Lung (tissue), 12 donors: ENCODE data around the gene OTULINL. TPM values are rescaled to one million over a fixed set of nuclear protein-coding genes. Genes with fewer than 3 reads are reported as not detected.

Experiments
- ATAC-seq: fragments of 200-7000 bp; cut with Tn5 transposase; one replicate; pipeline ENCODE4 v1.9.1; 2020; ENCODE audit warnings: moderate number of reproducible peaks; ENCODE audit not compliant: insufficient read depth, low FRiP score
- DNase-seq, 3 donors: peaks; one replicate each; pipeline ENCODE4 v3.0.0-alpha.2; 2013 to 2017
- H3K27ac ChIP-seq, 2 donors: one replicate each; pipeline ENCODE4 v1.5.1; 2013; ENCODE audit warnings: mild to moderate bottlenecking in 2 of 2, moderate library complexity in 2 of 2, control low read depth in 1 of 2, inconsistent platforms in 1 of 2, low read depth in 1 of 2, low read length in 1 of 2
- H3K27me3 ChIP-seq, 3 donors: one replicate each; pipeline ENCODE4 v1.5.1; 2013; ENCODE audit warnings: low read length in 2 of 3; ENCODE audit not compliant: control insufficient read depth in 3 of 3, insufficient read depth in 3 of 3
- H3K36me3 ChIP-seq, 4 donors: one replicate each; pipeline ENCODE4 v1.5.1; 2013; ENCODE audit warnings: low read length in 4 of 4, mild to moderate bottlenecking in 1 of 4, moderate library complexity in 1 of 4; ENCODE audit not compliant: control insufficient read depth in 4 of 4, insufficient read depth in 4 of 4
- H3K4me1 ChIP-seq, 5 donors: one replicate each; pipeline ENCODE4 v1.5.1; 2013; ENCODE audit warnings: low read length in 5 of 5, mild to moderate bottlenecking in 2 of 5, moderate library complexity in 1 of 5; ENCODE audit not compliant: control insufficient read depth in 5 of 5, insufficient read depth in 5 of 5
- H3K4me3 ChIP-seq: one replicate; pipeline ENCODE4 v1.5.1; 2013; ENCODE audit warnings: mild to moderate bottlenecking, control low read depth, moderate library complexity
- H3K9ac ChIP-seq, 2 donors: one replicate each; pipeline ENCODE4 v1.5.1; 2013; ENCODE audit warnings: low read length in 2 of 2, control low read depth in 1 of 2; ENCODE audit not compliant: insufficient read depth in 1 of 2
- H3K9me3 ChIP-seq, 4 donors: one replicate each; pipeline ENCODE4 v1.5.1; 2013; ENCODE audit warnings: low read length in 3 of 4, mild to moderate bottlenecking in 1 of 4, moderate library complexity in 1 of 4; ENCODE audit not compliant: control insufficient read depth in 4 of 4, insufficient read depth in 3 of 4
- WGBS, 2 donors: extraction: QIAGEN DNeasy Blood & Tissue Kit; methylation state at CpG; one replicate each; pipeline ENCODE4 v1.1.7; 2013; 5-methylcytosine and 5-hydroxymethylcytosine counted together
- polyA plus RNA-seq, 2 donors: library from polyadenylated mRNA; stranded (reverse); fragments of 200-250 nt; gene quantifications; one replicate each; pipeline ENCODE4 v1.2.1, GENCODE V29; 2013
- total RNA-seq, 2 donors: library from RNA; depleted of rRNA in 1 of 2; stranded (reverse); fragments of >200 nt in 1 of 2; gene quantifications; one replicate each; pipeline ENCODE4 v1.2.1, GENCODE V29; 2014 to 2021
- TF ChIP-seq, protein P1 (sequence below): IDR thresholded peaks from 2 replicates; pipeline ENCODE4 v1.5.1; 2012; ENCODE audit warnings: mild to moderate bottlenecking; ENCODE audit errors: control extremely low read depth, extremely low read depth
- donor health status: control.
- donor health status: control.
- donor health status: Bipolar disorder and iron deficiency.
- donor health status: healthy.
- donor health status: DM: yes; HTN: yes; CAD: no.

The OTULINL gene
- total and polyA plus RNA-seq, 4 donors: 19.7 to 59.9 (median 30.0) TPM

DNA sequence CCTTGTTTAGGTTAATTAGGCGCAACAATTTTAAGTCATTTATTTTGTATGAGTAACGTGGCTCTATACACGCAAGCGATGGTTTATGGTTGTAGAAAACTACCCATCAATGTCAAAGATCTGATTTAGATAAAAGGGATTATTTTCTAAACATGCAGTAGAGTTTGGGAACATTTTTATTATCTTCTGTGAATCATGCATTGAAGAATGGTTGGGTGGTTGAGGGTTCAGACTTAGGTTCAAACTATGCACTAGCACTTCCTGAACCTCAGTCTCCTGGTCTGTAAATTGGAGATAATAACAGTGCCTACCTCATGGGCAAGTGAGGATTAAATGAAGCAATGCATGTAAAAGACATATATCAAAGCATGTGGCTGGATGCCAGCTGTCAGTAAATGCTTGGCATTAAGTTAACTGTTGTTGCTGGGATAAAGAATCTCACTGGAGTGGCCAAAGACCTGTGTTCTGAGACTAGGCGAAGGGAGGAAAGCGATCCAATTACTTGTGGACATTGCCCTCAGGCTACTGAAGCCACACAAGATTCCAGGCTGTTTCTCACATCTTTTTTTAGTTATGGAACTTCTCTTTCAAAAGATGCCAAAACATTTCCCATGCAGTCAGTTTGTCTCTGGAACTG is 1.1 kb upstream of the OTULINL start:
- H3K9ac ChIP-seq: no peak overlapping the region
- DNase-seq: peak in 2 of 3 donors; percentile 32 to 50
- peaks cover 0 to 10% (median 0%) of the 10 kb centered on the region in 5 donors for H3K4me1 ChIP-seq
- H3K36me3 ChIP-seq: no peaks in the 10 kb centered on the region
- no peak for ATAC-seq
- 86 to 92% methylated on average over 6 of the region's 6 CpGs for WGBS, 2 donors
- H3K9me3 ChIP-seq: peaks cover 0 to 3% (median 0%) of the 10 kb centered on the region in 4 donors
- H3K27me3 ChIP-seq: peaks cover 0 to 12% (median 5%) of the 10 kb centered on the region in 3 donors
- no peak overlapping the region for H3K4me3 ChIP-seq
- no peak overlapping the region for H3K27ac ChIP-seq
- TF ChIP-seq, protein P1, sequence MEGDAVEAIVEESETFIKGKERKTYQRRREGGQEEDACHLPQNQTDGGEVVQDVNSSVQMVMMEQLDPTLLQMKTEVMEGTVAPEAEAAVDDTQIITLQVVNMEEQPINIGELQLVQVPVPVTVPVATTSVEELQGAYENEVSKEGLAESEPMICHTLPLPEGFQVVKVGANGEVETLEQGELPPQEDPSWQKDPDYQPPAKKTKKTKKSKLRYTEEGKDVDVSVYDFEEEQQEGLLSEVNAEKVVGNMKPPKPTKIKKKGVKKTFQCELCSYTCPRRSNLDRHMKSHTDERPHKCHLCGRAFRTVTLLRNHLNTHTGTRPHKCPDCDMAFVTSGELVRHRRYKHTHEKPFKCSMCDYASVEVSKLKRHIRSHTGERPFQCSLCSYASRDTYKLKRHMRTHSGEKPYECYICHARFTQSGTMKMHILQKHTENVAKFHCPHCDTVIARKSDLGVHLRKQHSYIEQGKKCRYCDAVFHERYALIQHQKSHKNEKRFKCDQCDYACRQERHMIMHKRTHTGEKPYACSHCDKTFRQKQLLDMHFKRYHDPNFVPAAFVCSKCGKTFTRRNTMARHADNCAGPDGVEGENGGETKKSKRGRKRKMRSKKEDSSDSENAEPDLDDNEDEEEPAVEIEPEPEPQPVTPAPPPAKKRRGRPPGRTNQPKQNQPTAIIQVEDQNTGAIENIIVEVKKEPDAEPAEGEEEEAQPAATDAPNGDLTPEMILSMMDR: no peak

DNA sequence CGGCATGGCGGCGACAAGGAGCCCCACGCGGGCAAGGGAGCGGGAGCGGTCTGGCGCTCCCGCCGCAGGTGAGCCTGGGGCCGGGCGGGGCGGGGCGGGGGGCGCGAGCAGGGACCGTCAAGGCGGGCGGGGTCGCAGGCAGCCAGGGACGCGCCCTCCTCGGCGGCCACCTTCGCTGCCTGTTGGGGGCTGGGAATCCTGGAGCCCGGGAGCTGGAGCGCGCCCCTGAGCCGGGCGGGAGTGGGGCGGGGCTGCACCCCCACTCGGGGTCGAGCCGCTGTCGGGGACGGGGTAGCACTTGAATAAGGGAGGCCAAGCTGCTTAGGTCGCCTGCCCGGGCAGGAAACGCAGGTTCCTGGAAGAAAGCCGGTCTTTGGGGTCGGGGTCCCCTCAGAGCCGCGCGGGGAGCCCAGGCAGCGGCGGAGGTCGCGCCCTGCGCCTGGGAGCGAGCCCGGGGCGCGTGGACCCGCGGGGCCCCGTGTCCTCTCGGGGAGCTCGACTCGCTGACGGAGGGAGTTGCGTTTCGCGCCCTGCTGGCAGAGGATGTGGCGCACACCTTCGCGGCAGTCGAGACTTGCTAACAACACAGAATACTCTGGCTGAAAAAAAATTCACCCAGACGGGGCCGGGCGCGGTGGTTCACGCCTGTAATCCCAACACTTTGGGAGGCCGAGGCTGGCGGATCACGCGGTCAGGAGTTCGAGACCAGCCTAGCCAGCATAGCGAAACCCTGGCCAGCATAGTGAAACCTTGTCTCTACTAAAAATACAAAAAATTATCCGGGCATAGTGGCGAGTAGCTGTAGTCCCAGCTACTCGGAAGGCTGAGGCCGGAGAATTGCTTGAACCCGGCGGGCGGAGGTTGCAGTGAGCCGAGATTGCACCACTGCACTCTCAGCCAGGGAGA is 552 bp downstream of the OTULINL start:
- Histone ChIP-seq H3K27ac (peak overlapping the region in 1 of 2 donors; percentile 91), H3K4me1 (peaks cover 0 to 10% (median 0%) of the 10 kb centered on the region in 5 donors)
- 2 to 3% methylated on average over 70 to 86 of the region's 86 CpGs for WGBS, 2 donors

DNA sequence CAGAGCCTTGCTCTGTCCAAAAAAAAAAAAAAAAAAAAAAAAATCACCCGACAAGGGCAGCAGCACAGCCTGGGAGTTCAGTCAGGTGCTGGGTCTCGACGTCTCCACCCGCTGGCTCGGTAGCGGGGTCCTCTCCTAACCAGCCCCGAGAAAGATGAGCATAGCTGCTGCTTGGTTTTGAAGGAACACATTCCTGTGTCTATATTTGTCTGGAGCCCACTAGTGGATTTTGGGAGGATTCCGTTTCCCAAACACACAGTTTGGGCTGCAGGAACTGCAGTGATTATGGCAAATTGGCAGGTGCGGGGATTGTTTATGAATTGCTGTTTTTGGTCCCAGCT is 1.2 kb downstream of the OTULINL start:
- WGBS, 2 donors: 36 to 45% methylated on average over 9 of the region's 9 CpGs
- H3K9me3 ChIP-seq: no peaks in the 10 kb centered on the region
- H3K9ac ChIP-seq: no peak overlapping the region
- DNase-seq (no peak), ATAC-seq (no peak)
- no peaks in the 10 kb centered on the region for H3K36me3 ChIP-seq
- no peak overlapping the region for H3K4me3 ChIP-seq
- peak overlapping the region in 1 of 2 donors; percentile 13 for H3K27ac ChIP-seq
- H3K27me3 ChIP-seq: peaks cover 0 to 12% (median 5%) of the 10 kb centered on the region in 3 donors
- TF ChIP-seq, protein P1: no peak
- peaks cover 0 to 10% (median 0%) of the 10 kb centered on the region in 5 donors for H3K4me1 ChIP-seq

More for the DNA sequence above, 552 bp downstream of the OTULINL start:
- Histone ChIP-seq H3K36me3 (no peaks in the 10 kb centered on the region), H3K4me3 (peak overlapping the region; percentile 57), H3K9ac (no peak overlapping the region), H3K9me3 (peaks cover 0 to 3% (median 0%) of the 10 kb centered on the region in 4 donors), H3K27me3 (peaks cover 0 to 12% (median 5%) of the 10 kb centered on the region in 3 donors)
- ATAC-seq (peak; percentile 53), DNase-seq (peak; percentile 28 to 62 (median 44))
- TF ChIP-seq, protein P1: no peak
